H1 (cell line): Measurements from ENCODE around the gene EFCAB8.

ENCODE experiments used
- CHD2 ChIP-seq: IDR thresholded peaks from 2 replicates; pipeline ENCODE4 v1.6.1; 2012; ENCODE audit warnings: low read length, improper control_type of control experiment
- CREB1 ChIP-seq: IDR thresholded peaks from 2 replicates; pipeline ENCODE4 v1.6.1; 2012; ENCODE audit warnings: inconsistent platforms
- EZH2 ChIP-seq: fragments of 200-600 bp; sonication (generic); IDR thresholded peaks from 2 replicates; pipeline ENCODE4 v1.7.1; 2012; ENCODE audit warnings: low read depth, mild to moderate bottlenecking, moderate library complexity, low read length, inconsistent platforms; ENCODE audit not compliant: severe bottlenecking
- JUND ChIP-seq: IDR thresholded peaks from 2 replicates; pipeline ENCODE4 v1.6.1; 2011; ENCODE audit warnings: mild to moderate bottlenecking, improper control_type of control experiment, low read length
- POLR2A ChIP-seq, 2 experiments: IDR thresholded peaks; 1 replicate in 1 of 2; 2 replicates in 1 of 2; pipeline ENCODE4 v1.6.1; 2011; ENCODE audit warnings: low read depth in 2 of 2, low read length in 2 of 2, mild to moderate bottlenecking in 2 of 2; ENCODE audit errors: control extremely low read depth in 1 of 2
- POLR2AphosphoS5 ChIP-seq: IDR thresholded peaks from 2 replicates; pipeline ENCODE4 v1.6.1; 2011; ENCODE audit warnings: low read depth, low read length
- RAD21 ChIP-seq, 2 experiments: IDR thresholded peaks in 1 of 2; conservative IDR thresholded peaks in 1 of 2; 2 replicates each; pipeline ENCODE4 v1.6.1; 2011; ENCODE audit warnings: low read depth in 2 of 2, low read length in 2 of 2, improper control_type of control experiment in 1 of 2, inconsistent platforms in 1 of 2, mild to moderate bottlenecking in 1 of 2, moderate library complexity in 1 of 2
- RBBP5 ChIP-seq: IDR thresholded peaks from 2 replicates; pipeline ENCODE4 v1.7.1; 2012; ENCODE audit warnings: low read depth, mild to moderate bottlenecking, inconsistent platforms, low read length, moderate library complexity, borderline replicate concordance
- SP1 ChIP-seq: IDR thresholded peaks from 2 replicates; pipeline ENCODE4 v1.6.1; 2011; ENCODE audit warnings: low read depth, low read length
- TAF1 ChIP-seq: IDR thresholded peaks from 2 replicates; pipeline ENCODE4 v1.6.1; 2011; ENCODE audit warnings: mild to moderate bottlenecking, low read depth, low read length
- YY1 ChIP-seq: IDR thresholded peaks from 2 replicates; pipeline ENCODE4 v1.6.1; 2011; ENCODE audit warnings: low read depth, mild to moderate bottlenecking, low read length
- TF ChIP-seq, protein P1 (sequence below), 3 experiments: IDR thresholded peaks; 1 replicate in 2 of 3; 2 replicates in 1 of 3; pipeline versions ENCODE4 v1.5.1 to v1.6.1; 2011; ENCODE audit warnings: low read length in 3 of 3, mild to moderate bottlenecking in 3 of 3, inconsistent platforms in 2 of 3, low read depth in 1 of 3, moderate library complexity in 1 of 3; ENCODE audit not compliant: insufficient read depth in 1 of 3; ENCODE audit errors: control extremely low read depth in 1 of 3

DNA sequence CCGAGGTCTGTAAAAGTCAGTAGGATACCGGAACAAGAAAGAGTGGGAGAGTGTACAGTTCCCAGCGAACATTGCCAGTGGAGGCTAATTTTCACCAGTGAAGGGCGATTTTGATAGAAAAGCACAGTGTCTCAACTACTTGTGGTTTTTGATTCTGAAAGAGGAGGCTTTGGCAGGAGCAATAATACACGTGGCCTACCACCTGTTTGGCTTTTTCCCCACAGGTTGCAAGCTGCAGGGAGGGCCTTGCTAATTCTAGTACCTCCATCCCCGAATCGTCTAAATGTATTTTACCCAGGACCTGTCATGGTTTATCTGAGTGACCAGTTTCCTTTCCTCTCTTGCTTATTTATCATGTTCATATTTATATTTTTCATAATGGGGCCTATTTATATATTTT, 3.3 kb upstream of the EFCAB8 start:
- TF ChIP-seq CREB1 (no peak), POLR2A (IDR thresholded peaks at IDR 0.05; ENCODE audit: control extremely low read depth in 1 of 2, low read depth in 2 of 2, low read length in 2 of 2) (no peak), RBBP5 (no peak), CHD2 (no peak), YY1 (no peak), SP1 (no peak), EZH2 (no peak), POLR2AphosphoS5 (no peak), RAD21 (IDR thresholded peaks at IDR 0.05 in 1 of 2, conservative IDR thresholded peaks at IDR 0.05 in 1 of 2; ENCODE audit: low read depth in 2 of 2, low read length in 2 of 2) (no peak), JUND (no peak), TAF1 (no peak)
- TF ChIP-seq, protein P1, sequence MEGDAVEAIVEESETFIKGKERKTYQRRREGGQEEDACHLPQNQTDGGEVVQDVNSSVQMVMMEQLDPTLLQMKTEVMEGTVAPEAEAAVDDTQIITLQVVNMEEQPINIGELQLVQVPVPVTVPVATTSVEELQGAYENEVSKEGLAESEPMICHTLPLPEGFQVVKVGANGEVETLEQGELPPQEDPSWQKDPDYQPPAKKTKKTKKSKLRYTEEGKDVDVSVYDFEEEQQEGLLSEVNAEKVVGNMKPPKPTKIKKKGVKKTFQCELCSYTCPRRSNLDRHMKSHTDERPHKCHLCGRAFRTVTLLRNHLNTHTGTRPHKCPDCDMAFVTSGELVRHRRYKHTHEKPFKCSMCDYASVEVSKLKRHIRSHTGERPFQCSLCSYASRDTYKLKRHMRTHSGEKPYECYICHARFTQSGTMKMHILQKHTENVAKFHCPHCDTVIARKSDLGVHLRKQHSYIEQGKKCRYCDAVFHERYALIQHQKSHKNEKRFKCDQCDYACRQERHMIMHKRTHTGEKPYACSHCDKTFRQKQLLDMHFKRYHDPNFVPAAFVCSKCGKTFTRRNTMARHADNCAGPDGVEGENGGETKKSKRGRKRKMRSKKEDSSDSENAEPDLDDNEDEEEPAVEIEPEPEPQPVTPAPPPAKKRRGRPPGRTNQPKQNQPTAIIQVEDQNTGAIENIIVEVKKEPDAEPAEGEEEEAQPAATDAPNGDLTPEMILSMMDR (IDR thresholded peaks at IDR 0.05; ENCODE audit: control extremely low read depth in 1 of 3, insufficient read depth in 1 of 3, low read depth in 1 of 3, low read length in 3 of 3) = no peak
